B cell (primary cell): ENCODE data around the gene ARHGAP45.

Experiments used
- CTCF ChIP-seq: fragments of 200-600 bp; IDR thresholded peaks from one replicate; pipeline ENCODE4 v1.8.0; 2022; ENCODE audit warnings: antibody characterized with exemption, mild to moderate bottlenecking
- EZH2 ChIP-seq: IDR thresholded peaks from 2 replicates; pipeline ENCODE4 v1.6.1; 2012; ENCODE audit warnings: borderline replicate concordance, low read depth, mild to moderate bottlenecking, moderate library complexity, low read length; ENCODE audit not compliant: insufficient read depth, poor library complexity, severe bottlenecking

GRCh38 chr19:1097810-1098176, 30.8 kb downstream of the ARHGAP45 start:
- TF ChIP-seq CTCF (no peak), EZH2 (no peak)
